ENCODE data around the gene TBC1D14.

- TF ChIP-seq, protein P1, sequence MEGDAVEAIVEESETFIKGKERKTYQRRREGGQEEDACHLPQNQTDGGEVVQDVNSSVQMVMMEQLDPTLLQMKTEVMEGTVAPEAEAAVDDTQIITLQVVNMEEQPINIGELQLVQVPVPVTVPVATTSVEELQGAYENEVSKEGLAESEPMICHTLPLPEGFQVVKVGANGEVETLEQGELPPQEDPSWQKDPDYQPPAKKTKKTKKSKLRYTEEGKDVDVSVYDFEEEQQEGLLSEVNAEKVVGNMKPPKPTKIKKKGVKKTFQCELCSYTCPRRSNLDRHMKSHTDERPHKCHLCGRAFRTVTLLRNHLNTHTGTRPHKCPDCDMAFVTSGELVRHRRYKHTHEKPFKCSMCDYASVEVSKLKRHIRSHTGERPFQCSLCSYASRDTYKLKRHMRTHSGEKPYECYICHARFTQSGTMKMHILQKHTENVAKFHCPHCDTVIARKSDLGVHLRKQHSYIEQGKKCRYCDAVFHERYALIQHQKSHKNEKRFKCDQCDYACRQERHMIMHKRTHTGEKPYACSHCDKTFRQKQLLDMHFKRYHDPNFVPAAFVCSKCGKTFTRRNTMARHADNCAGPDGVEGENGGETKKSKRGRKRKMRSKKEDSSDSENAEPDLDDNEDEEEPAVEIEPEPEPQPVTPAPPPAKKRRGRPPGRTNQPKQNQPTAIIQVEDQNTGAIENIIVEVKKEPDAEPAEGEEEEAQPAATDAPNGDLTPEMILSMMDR (conservative IDR thresholded peaks at IDR 0.05; ENCODE audit: low read depth, low read length), result no peak
- TF ChIP-seq EZH2 (IDR thresholded peaks at IDR 0.05; ENCODE audit: borderline replicate concordance, low read depth, low read length, poor library complexity, severe bottlenecking), result no peak
Measured at GRCh38 chr4:7078025-7078424, 168.4 kb downstream of the TBC1D14 start.
